Activated naive CD8-positive, alpha-beta T cell treated with anti-CD3 and anti-CD28 coated beads, Interleukin-2, amount 50 U/mL, for 24 hours (primary cell): ENCODE results near the gene PGAP1.

Experiments
- ATAC-seq: fragments of 150-1000 bp; cut with Tn5 transposase; one replicate; pipeline ENCODE4 v1.10.0; 2021
- DNase-seq: peaks from one replicate; pipeline ENCODE4 v3.0.0; 2021
- H3K27ac Mint-ChIP-seq: one replicate; pipeline ENCODE4 v1.8.0; 2021; ENCODE audit warnings: mild to moderate bottlenecking, mixed read lengths
- H3K27me3 Mint-ChIP-seq: one replicate; pipeline ENCODE4 v1.8.0; 2021; ENCODE audit warnings: mixed read lengths
- H3K36me3 Mint-ChIP-seq: one replicate; pipeline ENCODE4 v1.8.0; 2021; ENCODE audit warnings: low read depth, mixed read lengths
- H3K4me1 Mint-ChIP-seq: one replicate; pipeline ENCODE4 v1.8.0; 2021; ENCODE audit warnings: mixed read lengths
- H3K4me3 Mint-ChIP-seq: one replicate; pipeline ENCODE4 v1.8.0; 2021; ENCODE audit warnings: mild to moderate bottlenecking, moderate library complexity, mixed read lengths
- H3K9me3 Mint-ChIP-seq: one replicate; pipeline ENCODE4 v1.8.0; 2021; ENCODE audit warnings: mixed read lengths

Gene PGAP1

DNA sequence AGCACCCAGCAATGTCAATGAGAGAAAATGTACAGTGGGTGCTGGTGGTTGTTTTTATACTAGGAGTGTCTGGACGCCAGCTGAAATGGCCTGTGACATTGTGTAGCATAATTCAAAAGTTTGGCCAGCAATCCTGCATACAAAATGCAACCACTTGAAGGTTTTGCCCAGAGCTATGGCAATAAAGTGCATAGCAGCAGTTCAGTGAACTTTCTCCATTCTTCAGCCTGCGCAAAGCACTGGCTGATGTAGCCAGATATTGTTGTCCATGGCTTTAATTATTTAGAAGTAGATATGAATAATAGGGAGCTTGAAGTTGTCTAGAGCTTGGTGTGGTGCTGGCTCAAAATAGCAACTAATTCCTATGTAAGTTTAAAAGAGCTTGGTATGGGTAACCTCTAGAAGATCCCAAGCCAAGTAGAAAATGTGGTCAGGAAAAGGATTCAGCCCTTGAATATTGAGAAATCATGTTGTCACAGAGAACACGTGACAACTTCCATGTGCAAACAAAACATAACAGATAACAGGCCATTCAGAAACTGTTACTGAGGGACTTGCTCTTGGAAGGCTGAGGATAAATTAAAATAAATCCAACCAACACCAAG, 33.3 kb upstream of the PGAP1 start:
- ATAC-seq (no peak), DNase-seq (no peak)
- H3K4me3 Mint-ChIP-seq, result no peak overlapping the region
- peaks cover 27% of the 10 kb centered on the region for H3K4me1 Mint-ChIP-seq
- H3K27ac Mint-ChIP-seq, result no peak overlapping the region
- peaks cover 4% of the 10 kb centered on the region for H3K36me3 Mint-ChIP-seq
- H3K9me3 Mint-ChIP-seq, result no peaks in the 10 kb centered on the region
- H3K27me3 Mint-ChIP-seq, result no peaks in the 10 kb centered on the region

- H3K4me3 Mint-ChIP-seq, result no peak overlapping the region
Measured at GRCh38 chr2:196959281-196959680, 32.8 kb upstream of the PGAP1 start.

DNA sequence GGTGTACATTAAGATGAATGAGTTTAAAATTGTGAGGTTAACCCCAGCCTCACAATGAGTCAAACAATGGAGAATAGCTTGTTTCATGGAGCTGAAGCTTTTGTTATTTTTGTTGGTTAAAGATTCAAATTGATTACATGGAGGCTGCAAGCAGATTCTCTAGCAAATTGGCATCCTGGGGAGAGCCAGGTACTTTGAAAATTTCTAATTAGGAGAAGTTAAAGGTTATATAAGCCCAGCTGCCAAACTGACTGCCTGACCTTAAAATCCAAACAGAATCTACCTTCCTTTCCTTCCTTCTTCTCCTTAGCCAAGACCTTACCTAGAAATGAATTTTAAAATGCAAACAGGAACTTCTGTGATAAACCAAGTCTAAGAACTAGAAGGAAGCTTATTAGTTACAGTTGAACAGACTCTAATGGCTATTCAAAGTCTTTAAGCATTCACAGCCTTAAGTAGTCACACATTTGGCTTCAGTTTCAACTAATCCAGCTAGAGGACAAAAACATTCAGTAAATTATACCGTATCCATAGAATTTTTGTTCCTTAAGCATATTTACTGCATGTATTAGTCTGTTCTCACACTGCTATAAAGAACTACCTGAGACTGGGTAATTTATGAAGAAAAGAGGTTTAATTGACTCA, 31.5 kb upstream of the PGAP1 start:
- H3K4me1 Mint-ChIP-seq, result peaks cover 22% of the 10 kb centered on the region
- DNase-seq (no peak), ATAC-seq (no peak)
- peaks cover 6% of the 10 kb centered on the region for H3K27me3 Mint-ChIP-seq
- no peak overlapping the region for H3K4me3 Mint-ChIP-seq
- no peaks in the 10 kb centered on the region for H3K9me3 Mint-ChIP-seq
- H3K36me3 Mint-ChIP-seq, result peaks cover 4% of the 10 kb centered on the region
- no peak overlapping the region for H3K27ac Mint-ChIP-seq

More at GRCh38 chr2:196959281-196959680, 32.8 kb upstream of the PGAP1 start:
- Mint-ChIP-seq H3K9me3 (no peaks in the 10 kb centered on the region), H3K27me3 (peaks cover 3% of the 10 kb centered on the region), H3K36me3 (peaks cover 4% of the 10 kb centered on the region), H3K4me1 (peaks cover 27% of the 10 kb centered on the region), H3K27ac (no peak overlapping the region)
- DNase-seq (no peak), ATAC-seq (no peak)

DNA sequence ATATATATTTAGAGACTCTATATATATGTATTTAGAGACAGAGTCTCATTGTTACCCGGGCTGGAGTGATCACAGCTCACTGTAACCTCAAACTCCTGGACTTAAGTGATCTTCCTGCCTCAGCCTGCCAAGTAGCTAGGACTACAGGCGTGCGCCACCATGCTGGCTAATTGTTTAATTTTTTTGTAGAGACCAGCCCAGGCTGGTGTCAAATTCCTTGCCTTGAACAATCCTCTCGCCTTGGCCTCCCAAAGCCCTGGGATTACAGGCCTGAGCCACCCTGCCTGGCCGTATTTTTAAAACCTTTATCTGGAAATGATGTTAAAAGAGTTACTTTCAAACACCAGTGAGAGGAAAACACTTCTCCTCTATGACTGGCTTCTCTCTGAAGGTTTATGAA, 30.9 kb upstream of the PGAP1 start:
- H3K4me1 Mint-ChIP-seq, result peaks cover 18% of the 10 kb centered on the region
- H3K9me3 Mint-ChIP-seq, result no peaks in the 10 kb centered on the region
- DNase-seq (no peak), ATAC-seq (no peak)
- peaks cover 6% of the 10 kb centered on the region for H3K27me3 Mint-ChIP-seq
- H3K27ac Mint-ChIP-seq, result no peak overlapping the region
- no peak overlapping the region for H3K4me3 Mint-ChIP-seq
- H3K36me3 Mint-ChIP-seq, result peaks cover 4% of the 10 kb centered on the region

DNA sequence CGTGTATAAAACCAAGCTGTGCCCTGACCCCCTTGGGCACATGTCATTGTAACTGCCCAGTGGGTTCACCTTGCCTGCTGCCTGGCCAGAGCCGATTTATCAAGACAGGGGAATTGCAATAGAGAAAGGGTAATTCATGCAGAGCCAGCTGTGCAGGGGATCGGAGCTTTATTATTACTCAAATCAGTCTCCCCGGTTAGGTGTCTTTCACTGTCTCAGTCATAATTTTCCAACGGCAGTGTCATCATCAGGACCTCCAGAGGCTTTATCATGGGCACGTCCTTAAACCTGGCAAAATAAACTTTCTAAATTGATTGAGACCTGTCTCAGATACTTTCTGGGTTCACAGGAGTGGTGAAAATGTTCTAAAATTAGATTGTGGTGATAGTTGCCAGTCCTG, 29.6 kb upstream of the PGAP1 start:
- Mint-ChIP-seq H3K9me3 (no peaks in the 10 kb centered on the region), H3K4me3 (no peak overlapping the region), H3K4me1 (peaks cover 5% of the 10 kb centered on the region), H3K27me3 (peaks cover 6% of the 10 kb centered on the region), H3K36me3 (peaks cover 4% of the 10 kb centered on the region), H3K27ac (no peak overlapping the region)
- ATAC-seq (no peak), DNase-seq (no peak)

DNA sequence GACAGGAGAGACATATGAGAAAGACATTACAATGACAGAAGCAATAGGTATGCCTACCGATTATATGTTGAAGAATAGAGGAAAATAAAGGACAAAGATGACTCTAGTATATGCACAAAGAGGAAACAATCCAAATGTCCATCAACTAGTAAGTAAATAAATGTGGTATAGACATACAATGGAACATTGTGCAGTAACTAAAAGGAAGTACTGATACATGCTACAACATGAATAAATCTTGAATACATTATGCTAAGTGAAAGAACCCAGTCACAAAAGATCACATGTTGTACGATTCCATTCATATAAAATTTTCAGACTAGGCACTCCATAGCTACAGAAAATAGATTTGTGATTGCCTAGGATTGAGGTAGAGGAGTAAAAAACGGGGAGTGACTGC, 28.5 kb upstream of the PGAP1 start:
- H3K27ac Mint-ChIP-seq, result no peak overlapping the region
- H3K4me1 Mint-ChIP-seq, result peaks cover 5% of the 10 kb centered on the region
- no peak for ATAC-seq
- no peak overlapping the region for H3K4me3 Mint-ChIP-seq
- no peaks in the 10 kb centered on the region for H3K9me3 Mint-ChIP-seq
- H3K27me3 Mint-ChIP-seq, result peaks cover 6% of the 10 kb centered on the region
- no peak for DNase-seq
- peaks cover 4% of the 10 kb centered on the region for H3K36me3 Mint-ChIP-seq

DNA sequence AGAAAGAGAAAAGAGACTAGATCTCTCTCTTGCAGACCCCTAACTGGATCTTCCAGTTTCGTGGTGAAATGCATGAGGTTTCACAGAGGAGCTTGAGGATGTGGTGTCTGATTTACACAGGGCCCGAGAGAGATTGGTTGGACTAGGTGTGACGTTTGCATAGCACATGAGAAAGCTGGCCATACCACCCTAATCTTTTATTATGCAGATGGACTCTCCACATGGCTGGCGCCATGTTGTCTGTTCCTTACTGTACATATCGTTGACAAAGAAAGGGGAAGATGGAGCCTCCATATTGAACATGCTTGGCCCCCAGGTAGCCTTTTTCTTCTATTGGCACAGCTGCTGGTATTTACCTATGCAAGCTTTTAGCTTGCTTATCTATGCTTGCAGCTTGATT, 27.5 kb upstream of the PGAP1 start:
- H3K4me1 Mint-ChIP-seq, result peaks cover 5% of the 10 kb centered on the region
- H3K9me3 Mint-ChIP-seq, result no peaks in the 10 kb centered on the region
- H3K27me3 Mint-ChIP-seq, result peaks cover 6% of the 10 kb centered on the region
- DNase-seq (no peak), ATAC-seq (no peak)
- H3K27ac Mint-ChIP-seq, result no peak overlapping the region
- H3K36me3 Mint-ChIP-seq, result peaks cover 4% of the 10 kb centered on the region
- no peak overlapping the region for H3K4me3 Mint-ChIP-seq

- no peak overlapping the region for H3K27ac Mint-ChIP-seq
- DNase-seq (no peak), ATAC-seq (no peak)
- H3K4me3 Mint-ChIP-seq, result no peak overlapping the region
- no peaks in the 10 kb centered on the region for H3K9me3 Mint-ChIP-seq
- H3K36me3 Mint-ChIP-seq, result no peaks in the 10 kb centered on the region
- H3K27me3 Mint-ChIP-seq, result peaks cover 6% of the 10 kb centered on the region
- no peaks in the 10 kb centered on the region for H3K4me1 Mint-ChIP-seq
Measured at GRCh38 chr2:196952936-196953335, 26.4 kb upstream of the PGAP1 start.

- no peak for ATAC-seq
- H3K9me3 Mint-ChIP-seq, result no peaks in the 10 kb centered on the region
- no peak overlapping the region for H3K4me3 Mint-ChIP-seq
- no peaks in the 10 kb centered on the region for H3K4me1 Mint-ChIP-seq
- no peaks in the 10 kb centered on the region for H3K36me3 Mint-ChIP-seq
- no peak overlapping the region for H3K27ac Mint-ChIP-seq
- H3K27me3 Mint-ChIP-seq, result peaks cover 6% of the 10 kb centered on the region
- DNase-seq, result no peak
Measured at GRCh38 chr2:196951973-196952372, 25.5 kb upstream of the PGAP1 start.

DNA sequence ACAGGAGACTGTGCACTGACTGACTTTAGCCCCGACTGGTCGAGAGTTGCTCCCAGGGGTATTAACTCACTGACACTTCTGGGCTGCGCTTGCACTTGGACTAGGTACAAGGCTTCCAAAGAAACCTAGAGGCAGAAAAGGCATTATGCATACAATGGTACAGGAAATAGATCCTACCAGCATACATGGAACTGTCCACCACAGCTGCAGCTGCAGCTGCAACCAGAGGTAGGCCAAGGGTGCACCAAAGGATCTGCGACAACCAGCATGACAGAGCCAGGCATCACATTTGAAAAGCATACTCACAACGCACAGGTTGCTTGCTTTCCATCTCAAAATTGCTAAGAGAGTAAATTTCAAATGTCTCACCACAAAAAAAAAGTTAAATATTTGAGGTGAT, 22.6 kb upstream of the PGAP1 start:
- no peaks in the 10 kb centered on the region for H3K9me3 Mint-ChIP-seq
- peaks cover 1% of the 10 kb centered on the region for H3K36me3 Mint-ChIP-seq
- no peak for DNase-seq
- no peaks in the 10 kb centered on the region for H3K4me1 Mint-ChIP-seq
- peaks cover 3% of the 10 kb centered on the region for H3K27me3 Mint-ChIP-seq
- no peak overlapping the region for H3K4me3 Mint-ChIP-seq
- H3K27ac Mint-ChIP-seq, result no peak overlapping the region
- ATAC-seq, result no peak

DNA sequence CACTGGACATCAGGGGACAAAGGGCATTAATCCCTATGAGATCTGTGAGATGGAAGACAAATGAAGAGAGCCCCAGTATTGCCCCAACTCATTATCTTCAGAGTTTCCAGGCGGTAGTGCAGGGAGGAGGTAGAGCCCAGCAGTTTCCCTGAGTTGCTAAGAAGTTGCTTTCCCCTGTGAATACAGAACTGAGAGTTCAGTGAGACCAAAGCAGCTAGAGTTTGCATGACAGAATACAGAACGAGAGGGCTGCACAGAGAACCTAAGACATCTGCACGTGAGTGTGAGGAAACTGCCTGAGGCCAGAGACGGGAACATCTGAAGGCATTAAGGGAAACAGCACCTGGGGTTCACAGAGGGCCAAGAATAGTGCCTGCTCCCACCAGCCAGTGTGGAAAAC, 18.1 kb upstream of the PGAP1 start:
- no peak for DNase-seq
- Mint-ChIP-seq H3K4me1 (no peaks in the 10 kb centered on the region), H3K9me3 (no peaks in the 10 kb centered on the region), H3K27me3 (peaks cover 4% of the 10 kb centered on the region), H3K36me3 (peaks cover 1% of the 10 kb centered on the region), H3K4me3 (no peak overlapping the region), H3K27ac (no peak overlapping the region)
- no peak for ATAC-seq

GRCh38 chr2:196941398-196942078, 15.0 kb upstream of the PGAP1 start:
- no peak for ATAC-seq
- Mint-ChIP-seq H3K4me1 (no peaks in the 10 kb centered on the region), H3K36me3 (peaks cover 1% of the 10 kb centered on the region), H3K4me3 (no peak overlapping the region), H3K27me3 (peaks cover 4% of the 10 kb centered on the region), H3K9me3 (no peaks in the 10 kb centered on the region), H3K27ac (no peak overlapping the region)
- DNase-seq, result no peak

- Mint-ChIP-seq H3K27me3 (peaks cover 4% of the 10 kb centered on the region), H3K9me3 (no peaks in the 10 kb centered on the region), H3K27ac (no peak overlapping the region), H3K4me1 (no peaks in the 10 kb centered on the region), H3K36me3 (no peaks in the 10 kb centered on the region), H3K4me3 (no peak overlapping the region)
- ATAC-seq (peak; percentile 61), DNase-seq (no peak)
Measured at GRCh38 chr2:196939371-196939770, 12.9 kb upstream of the PGAP1 start.

- ATAC-seq (no peak), DNase-seq (no peak)
- Mint-ChIP-seq H3K4me1 (peaks cover 1% of the 10 kb centered on the region), H3K4me3 (no peak overlapping the region), H3K9me3 (no peaks in the 10 kb centered on the region), H3K36me3 (no peaks in the 10 kb centered on the region), H3K27me3 (no peaks in the 10 kb centered on the region), H3K27ac (no peak overlapping the region)
Measured at GRCh38 chr2:196935432-196935831, 8.9 kb upstream of the PGAP1 start.

GRCh38 chr2:196934672-196935071, 8.2 kb upstream of the PGAP1 start:
- Mint-ChIP-seq H3K4me1 (peaks cover 1% of the 10 kb centered on the region), H3K4me3 (no peak overlapping the region), H3K9me3 (no peaks in the 10 kb centered on the region), H3K36me3 (no peaks in the 10 kb centered on the region), H3K27ac (no peak overlapping the region), H3K27me3 (no peaks in the 10 kb centered on the region)
- ATAC-seq (no peak), DNase-seq (no peak)
